GM13976 (cell line): Measurements from ENCODE around the gene C19orf81.

Experiments used
- DNase-seq: peaks from one replicate; pipeline ENCODE4 v3.0.0; 2012; ENCODE audit warnings: low spot score
- CTCF ChIP-seq: IDR thresholded peaks from 2 replicates; pipeline ENCODE4 v1.5.1; 2012; ENCODE audit warnings: borderline replicate concordance, mild to moderate bottlenecking; ENCODE audit not compliant: insufficient read depth; ENCODE audit errors: extremely low read depth, missing control alignments, control extremely low read depth
- in situ Hi-C: fragments of 300-500 bp; cut with MboI; formaldehyde crosslinking; loops from one replicate; pipeline ENCODE4 v1.12.0; 2022; ENCODE audit warnings: low sequenced_read_pairs, mixed read lengths, inconsistent platforms; ENCODE audit not compliant: unreplicated experiment

C19orf81 gene

GRCh38 chr19:50666346-50667176, 17.3 kb downstream of the C19orf81 start:
- TF ChIP-seq CTCF: no peak
- in situ Hi-C loops: no loop called here

GRCh38 chr19:50667177-50667758, 18.0 kb downstream of the C19orf81 start:
- no peak for DNase-seq
- no peak for TF ChIP-seq CTCF
- in situ Hi-C loops: no loop called here

More at GRCh38 chr19:50666346-50667176, 17.3 kb downstream of the C19orf81 start:
- DNase-seq: no peak

- no peak for DNase-seq
- TF ChIP-seq CTCF: no peak
- in situ Hi-C loops: no loop called here
Measured at GRCh38 chr19:50667759-50668231, 18.6 kb downstream of the C19orf81 start.

- in situ Hi-C loops: no loop called here
Measured at GRCh38 chr19:50668416-50668815, 19.2 kb downstream of the C19orf81 start.

GRCh38 chr19:50668879-50669278, 19.6 kb downstream of the C19orf81 start:
- no peak for DNase-seq
- TF ChIP-seq CTCF: no peak
- in situ Hi-C loops: no loop called here

More at GRCh38 chr19:50668416-50668815, 19.2 kb downstream of the C19orf81 start:
- no peak for TF ChIP-seq CTCF
- DNase-seq: no peak

GRCh38 chr19:50669302-50670101, 20.3 kb downstream of the C19orf81 start:
- TF ChIP-seq CTCF: peak; percentile 59
- DNase-seq: peak; percentile 73
- in situ Hi-C loops: no loop called here
